ENCODE results near the gene SHC4. TPM values are rescaled to one million over a fixed set of nuclear protein-coding genes. Genes with fewer than 3 reads are reported as not detected.

The SHC4 gene
- total and polyA plus RNA-seq, 9 of the 15 experiments (the other 6 are each of a cell fraction or from before 2014, with no cell fraction given), result 0.43 to 1.2 (median 0.67) TPM

- peak; percentile 50 for TF ChIP-seq C11orf30 (IDR thresholded peaks at IDR 0.05; ENCODE audit: low read depth)
- TF ChIP-seq THRB (CRISPR knock-in tag; conservative IDR thresholded peaks at IDR 0.05), result no peak
- TF ChIP-seq SAFB2 (IDR thresholded peaks at IDR 0.05; ENCODE audit: borderline replicate concordance, low read depth, low read length, severe bottlenecking), result no peak
- peak in 1 of 2 experiments; percentile 42; a peak in 2 of 4 replicates for TF ChIP-seq SIN3A (IDR thresholded peaks at IDR 0.05; ENCODE audit: borderline replicate concordance in 2 of 2, control insufficient read depth in 1 of 2, low read depth in 2 of 2, low read length in 2 of 2)
- peak; percentile 28; the same call in 1 of the 2 replicates for TF ChIP-seq GTF2F1 (IDR thresholded peaks at IDR 0.05; ENCODE audit: low read depth, low read length)
- no peak for TF ChIP-seq PTTG1 (tag; IDR thresholded peaks at IDR 0.05; ENCODE audit: low read depth)
- TF ChIP-seq NR2C2 (CRISPR knock-in tag; IDR thresholded peaks at IDR 0.05), result peak; percentile 72; the same call in 1 of the 2 replicates
- TF ChIP-seq NR2C2 (tag; IDR thresholded peaks at IDR 0.05), result 0 out of 2 replicates have a peak, but pooled peaks have one; percentile 35
- TF ChIP-seq NKRF (IDR thresholded peaks at IDR 0.05; ENCODE audit: borderline replicate concordance), result peak; percentile 53; the same call in 1 of the 2 replicates
- TF ChIP-seq GABPB2 (CRISPR knock-in tag; conservative IDR thresholded peaks at IDR 0.05), result no peak
- TF ChIP-seq RFX5 (IDR thresholded peaks at IDR 0.05; ENCODE audit: low read depth, low read length), result peak; percentile 82
- TF ChIP-seq RBFOX2 (IDR thresholded peaks at IDR 0.05; ENCODE audit: low read depth, low read length), result peak; percentile 96
- no peak for TF ChIP-seq ELF4 (CRISPR knock-in tag; IDR thresholded peaks at IDR 0.05)
- peak; percentile 65; the same call in 1 of the 2 replicates for TF ChIP-seq E2F3 (CRISPR knock-in tag; IDR thresholded peaks at IDR 0.05)
- TF ChIP-seq HDAC8 (tag; IDR thresholded peaks at IDR 0.05), result no peak
- TF ChIP-seq ILK (tag; IDR thresholded peaks at IDR 0.05; ENCODE audit: borderline replicate concordance, low read depth), result no peak
- TF ChIP-seq SLC30A9 (CRISPR knock-in tag; IDR thresholded peaks at IDR 0.05), result no peak
These were observed 85.8 kb downstream of the SHC4 start, which contains the start of gene EID1 (continued) for GRCh38 chr15:48877630-48878595.

All from K562 (cell line).